Endothelial cell of umbilical vein (primary cell): Measurements from ENCODE around the gene KCTD13. TPM values are rescaled to one million over a fixed set of nuclear protein-coding genes. Genes with fewer than 3 reads are reported as not detected.

ENCODE experiments used
- BruUV-seq: library from RNA; stranded (reverse); fragments of 400-500 nt; replicated peaks from 2 replicates; lab custom pipeline; 2021; lab: Mats Ljungman, UMichigan
- CTCF ChIA-PET: fragments of 300-600, 350-600 bp; sonication (Branson Sonifier 250); formaldehyde crosslinking; loops from one replicate; lab custom pipeline; 2021; ENCODE audit warnings: antibody characterized with exemption, inconsistent platforms; lab: Charles Lee
- POLR2A ChIA-PET: fragments of 300-600, 350-600 bp; sonication (Branson Sonifier 250); formaldehyde crosslinking; loops from one replicate; lab custom pipeline; 2021; ENCODE audit warnings: antibody characterized with exemption, inconsistent platforms; lab: Charles Lee
- DNase-seq: peaks from one replicate; pipeline ENCODE4 v3.0.0-alpha.2; 2011; ENCODE audit warnings: low read depth, low spot score
- FAIRE-seq: peaks from 2 replicates; lab custom pipeline; 2011; peaks lifted over from hg19 to GRCh38; lab: Jason Lieb, UNC
- H2AFZ ChIP-seq: 2 replicates; pipeline ENCODE4 v1.6.0; 2012; ENCODE audit warnings: low read depth, low read length, control low read depth, inconsistent platforms
- H3K27ac ChIP-seq: 2 replicates; pipeline ENCODE4 v1.5.1; 2011; ENCODE audit warnings: low read depth, mild to moderate bottlenecking, control low read depth, low read length, moderate library complexity; ENCODE audit not compliant: insufficient read depth
- H3K27me3 ChIP-seq, 2 experiments: 2 replicates each; pipeline versions ENCODE4 v1.6.0 to v1.6.1; 2011; ENCODE audit warnings: low read length in 2 of 2, mixed read lengths in 1 of 2; ENCODE audit not compliant: control insufficient read depth in 2 of 2, insufficient read depth in 2 of 2
- H3K36me3 ChIP-seq, 2 experiments: 2 replicates in 1 of 2; 3 replicates in 1 of 2; pipeline ENCODE4 v1.5.1; 2011; ENCODE audit warnings: low read length in 2 of 2, mild to moderate bottlenecking in 1 of 2, moderate library complexity in 1 of 2; ENCODE audit not compliant: control insufficient read depth in 2 of 2, insufficient read depth in 2 of 2; ENCODE audit errors: extremely low read depth in 1 of 2
- H3K4me1 ChIP-seq: 3 replicates; pipeline ENCODE4 v1.5.1; 2011; ENCODE audit warnings: mild to moderate bottlenecking, low read length; ENCODE audit not compliant: control insufficient read depth, insufficient read depth; ENCODE audit errors: extremely low read depth
- H3K4me2 ChIP-seq: 2 replicates; pipeline ENCODE4 v1.6.1; 2011; ENCODE audit warnings: low read length, control low read depth, mixed read lengths; ENCODE audit not compliant: insufficient read depth
- H3K4me3 ChIP-seq, 3 experiments: fragments of 200-600 bp in 1 of 3; sonication (generic), shearing (Covaris generic) in 1 of 3; replicated peaks in 1 of 3; 2 replicates each; pipeline ENCODE4 v1.5.1; 2011 to 2016; ENCODE audit warnings: control low read depth in 3 of 3, low read length in 3 of 3, mild to moderate bottlenecking in 2 of 3, inconsistent platforms in 1 of 3, low read depth in 1 of 3, moderate library complexity in 1 of 3; ENCODE audit not compliant: insufficient read depth in 1 of 3
- H3K79me2 ChIP-seq: 2 replicates; pipeline ENCODE4 v1.6.0; 2012; ENCODE audit warnings: low read length, inconsistent platforms; ENCODE audit not compliant: control insufficient read depth, insufficient read depth
- H3K9ac ChIP-seq: replicated peaks from 2 replicates; pipeline ENCODE3; 2011; ENCODE audit warnings: low read length, control low read depth; ENCODE audit not compliant: insufficient read depth; ENCODE audit errors: extremely low read depth
- H3K9me1 ChIP-seq: replicated peaks from 3 replicates; pipeline ENCODE4 v1.6.0; 2011; ENCODE audit warnings: mild to moderate bottlenecking, low read length; ENCODE audit not compliant: control insufficient read depth, insufficient read depth; ENCODE audit errors: extremely low read depth
- H3K9me3 ChIP-seq: replicated peaks from 2 replicates; pipeline ENCODE4 v1.5.1; 2012; ENCODE audit warnings: low read length, inconsistent platforms; ENCODE audit not compliant: control insufficient read depth, insufficient read depth
- H4K20me1 ChIP-seq: replicated peaks from 2 replicates; pipeline ENCODE3; 2011; ENCODE audit warnings: mild to moderate bottlenecking, low read length; ENCODE audit not compliant: control insufficient read depth, insufficient read depth; ENCODE audit errors: extremely low read depth
- EZH2 ChIP-seq: IDR thresholded peaks from 2 replicates; pipeline ENCODE4 v1.6.1; 2012; ENCODE audit warnings: borderline replicate concordance, low read depth, mild to moderate bottlenecking, moderate library complexity, low read length, inconsistent platforms; ENCODE audit not compliant: severe bottlenecking
- FOS ChIP-seq: IDR thresholded peaks from 2 replicates; pipeline ENCODE4 v1.6.1; 2011; ENCODE audit warnings: mild to moderate bottlenecking, low read length, moderate library complexity, borderline replicate concordance; ENCODE audit not compliant: insufficient read depth
- GATA2 ChIP-seq: IDR thresholded peaks from 2 replicates; pipeline ENCODE4 v1.7.0; 2011; ENCODE audit warnings: low read depth, mild to moderate bottlenecking, moderate library complexity, mixed read lengths, low read length; ENCODE audit not compliant: insufficient read length, insufficient read depth
- JUN ChIP-seq: IDR thresholded peaks from 2 replicates; pipeline ENCODE4 v1.6.1; 2011; ENCODE audit warnings: borderline replicate concordance, low read depth; ENCODE audit not compliant: insufficient read length, insufficient read depth
- MAX ChIP-seq: IDR thresholded peaks from 2 replicates; pipeline ENCODE4 v1.6.1; 2011; ENCODE audit not compliant: insufficient read depth, insufficient read length
- MYC ChIP-seq: IDR thresholded peaks from one replicate; pipeline ENCODE4 v1.6.1; 2011; ENCODE audit warnings: mild to moderate bottlenecking, low read depth, low read length
- POLR2A ChIP-seq: IDR thresholded peaks from 2 replicates; pipeline ENCODE4 v1.6.1; 2012; ENCODE audit warnings: low read depth, mild to moderate bottlenecking, control low read depth, low read length
- POLR2AphosphoS5 ChIP-seq: IDR thresholded peaks from 2 replicates; pipeline ENCODE4 v1.6.1; 2012; ENCODE audit warnings: low read depth, mild to moderate bottlenecking, control low read depth, low read length, moderate library complexity; ENCODE audit not compliant: insufficient read depth
- dilution Hi-C: fragments of 300-500 bp; cut with MboI; formaldehyde crosslinking; loops from one replicate; pipeline ENCODE4 v1.15.0; 2019; ENCODE audit warnings: low sequenced_read_pairs; ENCODE audit not compliant: extremely low pct_ligation_motif_present
- intact Hi-C: fragments of 100-400 bp; cut with micrococcal nuclease; formaldehyde crosslinking; loops from one replicate; pipeline ENCODE4 v1.10.0; 2022
- polyA plus RNA-seq, 4 experiments: library from polyadenylated mRNA; depleted of rRNA in 3 of 4; stranded (reverse) in 3 of 4; unstranded in 1 of 4; fragments of >200 nt; gene quantifications; 2 replicates each; pipeline versions ENCODE4 v1.2.1 to v1.2.3, GENCODE V29; 2011 to 2012; ENCODE audit warnings: missing spikeins in 1 of 4
- total RNA-seq: library from RNA; stranded (reverse); gene quantifications from 2 replicates; pipeline ENCODE4 v1.2.3, GENCODE V29; 2021
- TF ChIP-seq, protein P1 (sequence below), 2 donors: IDR thresholded peaks; 1 replicate in 1 of 2; 2 replicates in 1 of 2; pipeline ENCODE4 v1.5.1; 2011; ENCODE audit warnings: low read length in 2 of 2, mild to moderate bottlenecking in 2 of 2, moderate library complexity in 2 of 2, control low read depth in 1 of 2, inconsistent platforms in 1 of 2, low read depth in 1 of 2; ENCODE audit not compliant: insufficient read depth in 1 of 2; ENCODE audit errors: extremely low read depth in 1 of 2

Gene KCTD13
- total and polyA plus RNA-seq, 2 donors (not counting 3 experiments of a cell fraction or from before 2014, with no cell fraction given): 22.6 to 24.2 TPM

GRCh38 chr16:29959293-29959692 lies 33.3 kb upstream of the KCTD13 start:
- H3K36me3 ChIP-seq: no peaks in the 10 kb centered on the region
- H2AFZ ChIP-seq: no peak overlapping the region
- dilution Hi-C loops (no loop called here), intact Hi-C loops (no loop called here)
- ChIA-PET POLR2A (no interaction called here), CTCF (no interaction called here)
- no peaks in the 10 kb centered on the region for H3K9me1 ChIP-seq
- no peak overlapping the region for H3K27ac ChIP-seq
- FAIRE-seq (no peak), DNase-seq (no peak)
- BruUV-seq: no TSS peak
- H3K4me1 ChIP-seq: peaks cover 15% of the 10 kb centered on the region
- TF ChIP-seq FOS (no peak), GATA2 (no peak)
- TF ChIP-seq, protein P1, sequence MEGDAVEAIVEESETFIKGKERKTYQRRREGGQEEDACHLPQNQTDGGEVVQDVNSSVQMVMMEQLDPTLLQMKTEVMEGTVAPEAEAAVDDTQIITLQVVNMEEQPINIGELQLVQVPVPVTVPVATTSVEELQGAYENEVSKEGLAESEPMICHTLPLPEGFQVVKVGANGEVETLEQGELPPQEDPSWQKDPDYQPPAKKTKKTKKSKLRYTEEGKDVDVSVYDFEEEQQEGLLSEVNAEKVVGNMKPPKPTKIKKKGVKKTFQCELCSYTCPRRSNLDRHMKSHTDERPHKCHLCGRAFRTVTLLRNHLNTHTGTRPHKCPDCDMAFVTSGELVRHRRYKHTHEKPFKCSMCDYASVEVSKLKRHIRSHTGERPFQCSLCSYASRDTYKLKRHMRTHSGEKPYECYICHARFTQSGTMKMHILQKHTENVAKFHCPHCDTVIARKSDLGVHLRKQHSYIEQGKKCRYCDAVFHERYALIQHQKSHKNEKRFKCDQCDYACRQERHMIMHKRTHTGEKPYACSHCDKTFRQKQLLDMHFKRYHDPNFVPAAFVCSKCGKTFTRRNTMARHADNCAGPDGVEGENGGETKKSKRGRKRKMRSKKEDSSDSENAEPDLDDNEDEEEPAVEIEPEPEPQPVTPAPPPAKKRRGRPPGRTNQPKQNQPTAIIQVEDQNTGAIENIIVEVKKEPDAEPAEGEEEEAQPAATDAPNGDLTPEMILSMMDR (IDR thresholded peaks at IDR 0.05; ENCODE audit: extremely low read depth in 1 of 2, insufficient read depth in 1 of 2, low read depth in 1 of 2, low read length in 2 of 2): no peak
- H3K9me3 ChIP-seq: no peaks in the 10 kb centered on the region
- no peak overlapping the region for H3K4me2 ChIP-seq
- H3K9ac ChIP-seq: no peak overlapping the region
- H3K4me3 ChIP-seq: no peak overlapping the region
- no peaks in the 10 kb centered on the region for H4K20me1 ChIP-seq
- H3K27me3 ChIP-seq: no peaks in the 10 kb centered on the region
- peaks cover 2% of the 10 kb centered on the region for H3K79me2 ChIP-seq

DNA sequence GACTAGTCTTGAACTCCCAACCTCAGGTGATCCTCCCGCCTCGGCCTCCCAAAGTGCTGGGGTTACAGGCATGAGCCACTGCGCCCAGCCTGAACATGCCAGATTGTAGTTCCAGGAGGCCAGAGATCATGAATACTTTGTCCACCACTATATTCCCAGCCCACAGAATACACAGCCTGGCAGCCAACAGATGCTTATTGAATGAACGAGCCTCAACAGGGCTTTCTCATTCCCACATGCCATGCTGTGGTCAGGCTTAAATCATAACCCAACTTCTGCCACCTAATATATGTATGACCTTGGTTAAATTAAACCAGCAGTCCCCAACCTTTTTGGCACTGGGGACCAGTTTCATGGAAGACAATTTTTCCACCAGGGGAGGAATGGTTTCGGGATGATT lies 32.7 kb upstream of the KCTD13 start:
- H3K9me1 ChIP-seq: no peaks in the 10 kb centered on the region
- H3K9me3 ChIP-seq: no peaks in the 10 kb centered on the region
- peaks cover 2% of the 10 kb centered on the region for H3K79me2 ChIP-seq
- CTCF ChIA-PET: no interaction called here
- H3K27me3 ChIP-seq: no peaks in the 10 kb centered on the region
- POLR2A ChIA-PET: interaction anchor here (0.7 kb wide), 1 partner anchor 111 kb away, joined by 5 read pairs; no protein-coding TSS in a partner anchor
- no peak overlapping the region for H2AFZ ChIP-seq
- dilution Hi-C loops: no loop called here
- no peak overlapping the region for H3K27ac ChIP-seq
- H3K9ac ChIP-seq: no peak overlapping the region
- TF ChIP-seq MAX: no peak
- no peak for TF ChIP-seq MYC
- no peak for TF ChIP-seq POLR2A
- TF ChIP-seq, protein P1 (IDR thresholded peaks at IDR 0.05; ENCODE audit: extremely low read depth in 1 of 2, insufficient read depth in 1 of 2, low read depth in 1 of 2, low read length in 2 of 2): no peak
- no peak for TF ChIP-seq EZH2
- TF ChIP-seq FOS: no peak
- no peak for TF ChIP-seq JUN
- no peak for TF ChIP-seq POLR2AphosphoS5
- TF ChIP-seq GATA2: no peak
- peaks cover 15% of the 10 kb centered on the region for H3K4me1 ChIP-seq
- intact Hi-C loops: no loop called here
- H4K20me1 ChIP-seq: no peaks in the 10 kb centered on the region
- BruUV-seq: no TSS peak
- no peak overlapping the region for H3K4me2 ChIP-seq
- no peak for FAIRE-seq
- no peak overlapping the region for H3K4me3 ChIP-seq
- H3K36me3 ChIP-seq: no peaks in the 10 kb centered on the region
- DNase-seq: no peak
